Fibroblast of the aortic adventitia (primary cell): ENCODE data around the gene ARPC5L. TPM values are rescaled to one million over a fixed set of nuclear protein-coding genes. Genes with fewer than 3 reads are reported as not detected.

Experiments
- DNase-seq: peaks from one replicate; pipeline ENCODE4 v3.0.0-alpha.2; 2010; ENCODE audit warnings: low read depth
- H3K4me3 ChIP-seq: 2 replicates; pipeline ENCODE4 v1.5.1; 2011; ENCODE audit warnings: low read depth, mild to moderate bottlenecking, control low read depth, low read length, moderate library complexity
- total RNA-seq: library from RNA; depleted of rRNA; stranded (reverse); fragments of >200 nt; gene quantifications from 2 replicates; pipeline ENCODE4 v1.2.3, GENCODE V29; 2012; ENCODE audit warnings: low replicate concordance
- TF ChIP-seq, protein P1 (sequence below): IDR thresholded peaks from 2 replicates; pipeline ENCODE4 v1.5.1; 2011; ENCODE audit warnings: mild to moderate bottlenecking, low read length, control low read depth, inconsistent platforms; ENCODE audit not compliant: insufficient read depth

The ARPC5L gene
- total RNA-seq, 1 donor, result 19.6 TPM

DNA sequence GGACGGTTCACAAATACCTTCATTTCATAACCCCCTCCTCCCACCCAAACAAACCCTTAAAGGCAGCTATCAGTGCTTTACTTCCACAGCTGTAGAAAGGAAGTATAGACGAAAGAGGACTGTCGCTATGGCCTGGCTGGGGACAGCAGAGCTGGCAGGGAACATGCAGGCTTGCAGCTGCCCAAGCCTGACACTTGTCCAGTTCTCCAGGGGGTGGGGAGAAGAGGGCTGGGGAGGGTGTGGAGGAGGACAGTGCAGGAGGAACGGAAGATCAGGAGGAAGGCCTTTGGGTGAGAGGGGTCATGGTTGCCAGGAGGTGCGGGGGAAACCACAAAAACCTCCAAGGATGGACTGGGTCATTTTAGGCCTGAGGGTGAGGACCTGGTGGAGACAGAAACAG, 25.9 kb downstream of the ARPC5L start:
- TF ChIP-seq, protein P1, sequence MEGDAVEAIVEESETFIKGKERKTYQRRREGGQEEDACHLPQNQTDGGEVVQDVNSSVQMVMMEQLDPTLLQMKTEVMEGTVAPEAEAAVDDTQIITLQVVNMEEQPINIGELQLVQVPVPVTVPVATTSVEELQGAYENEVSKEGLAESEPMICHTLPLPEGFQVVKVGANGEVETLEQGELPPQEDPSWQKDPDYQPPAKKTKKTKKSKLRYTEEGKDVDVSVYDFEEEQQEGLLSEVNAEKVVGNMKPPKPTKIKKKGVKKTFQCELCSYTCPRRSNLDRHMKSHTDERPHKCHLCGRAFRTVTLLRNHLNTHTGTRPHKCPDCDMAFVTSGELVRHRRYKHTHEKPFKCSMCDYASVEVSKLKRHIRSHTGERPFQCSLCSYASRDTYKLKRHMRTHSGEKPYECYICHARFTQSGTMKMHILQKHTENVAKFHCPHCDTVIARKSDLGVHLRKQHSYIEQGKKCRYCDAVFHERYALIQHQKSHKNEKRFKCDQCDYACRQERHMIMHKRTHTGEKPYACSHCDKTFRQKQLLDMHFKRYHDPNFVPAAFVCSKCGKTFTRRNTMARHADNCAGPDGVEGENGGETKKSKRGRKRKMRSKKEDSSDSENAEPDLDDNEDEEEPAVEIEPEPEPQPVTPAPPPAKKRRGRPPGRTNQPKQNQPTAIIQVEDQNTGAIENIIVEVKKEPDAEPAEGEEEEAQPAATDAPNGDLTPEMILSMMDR, result no peak
- no peak for DNase-seq
- no peak overlapping the region for H3K4me3 ChIP-seq

- DNase-seq, result no peak
- TF ChIP-seq, protein P1, result no peak
- no peak overlapping the region for H3K4me3 ChIP-seq
These were observed 27.1 kb downstream of the ARPC5L start for GRCh38 chr9:124889006-124889405.

- no peak for DNase-seq
- TF ChIP-seq, protein P1, result no peak
- H3K4me3 ChIP-seq, result no peak overlapping the region
These were observed 28.2 kb downstream of the ARPC5L start for GRCh38 chr9:124890179-124890578.

- no peak overlapping the region for H3K4me3 ChIP-seq
- TF ChIP-seq, protein P1, result no peak
- DNase-seq, result peak; percentile 7
These were observed 32.3 kb downstream of the ARPC5L start for GRCh38 chr9:124894035-124894740.

- H3K4me3 ChIP-seq, result no peak overlapping the region
- TF ChIP-seq, protein P1, result peak; percentile 71
- DNase-seq, result peak; percentile 58
These were observed 32.8 kb downstream of the ARPC5L start for GRCh38 chr9:124894741-124895170.

DNA sequence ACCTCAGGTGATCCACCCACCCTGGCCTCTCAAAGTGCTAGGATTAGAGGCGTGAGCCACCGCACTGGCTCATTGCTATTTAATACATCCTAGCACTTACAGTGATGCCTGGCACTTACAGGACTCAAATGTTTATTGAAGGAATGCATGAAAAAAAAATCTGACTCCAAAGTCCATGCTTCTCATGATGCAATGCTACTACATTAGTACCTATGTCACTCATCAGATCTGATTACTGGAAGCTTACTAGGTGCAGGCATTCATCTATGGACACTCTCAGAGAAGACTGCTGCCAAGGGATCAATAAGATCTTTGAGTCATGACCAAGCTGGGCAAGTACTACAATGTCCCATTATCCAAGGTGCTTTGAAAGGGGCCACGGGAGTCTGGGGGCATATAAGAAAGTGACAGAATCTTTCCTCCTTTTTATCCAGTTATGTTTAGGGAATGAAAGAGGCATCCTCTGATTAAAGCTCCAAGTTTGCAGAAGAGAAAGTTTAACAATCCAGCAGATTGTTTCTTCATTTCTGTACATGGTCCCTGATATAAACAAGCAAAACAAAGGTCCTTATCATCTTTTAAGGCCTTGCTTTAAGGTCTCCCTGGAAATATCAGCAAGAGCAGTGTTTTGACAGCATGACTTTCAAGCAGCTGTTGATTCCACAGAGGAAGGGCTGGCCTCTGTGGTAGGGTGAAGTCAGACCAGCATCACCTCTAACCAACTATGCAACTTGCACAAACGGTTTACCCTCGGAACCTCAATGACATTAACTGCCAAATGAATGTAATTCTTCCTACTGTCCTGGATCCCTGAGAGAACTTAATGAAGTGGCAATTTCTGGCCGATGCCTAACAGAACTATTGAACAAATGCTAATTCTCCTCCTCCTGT, 35.9 kb downstream of the ARPC5L start:
- TF ChIP-seq, protein P1, result no peak
- no peak overlapping the region for H3K4me3 ChIP-seq
- DNase-seq, result no peak
